Activated CD4-positive, alpha-beta T cell treated with anti-CD3 and anti-CD28 coated beads, Interleukin-2, amount 50 U/mL, for 16 hours (primary cell): ENCODE results near the gene OTUD5.

Experiments used
- DNase-seq: peaks from one replicate; pipeline ENCODE4 v3.0.0-alpha.2; 2020

OTUD5 gene

GRCh38 chrX:48937054-48937907 is 20.1 kb downstream of the OTUD5 start:
- DNase-seq = peak; percentile 95

- peak; percentile 21 for DNase-seq
Observed at GRCh38 chrX:48936429-48937053, 20.9 kb downstream of the OTUD5 start.

GRCh38 chrX:48935301-48935670 is 22.1 kb downstream of the OTUD5 start:
- no peak for DNase-seq

GRCh38 chrX:48934581-48935300 is 22.7 kb downstream of the OTUD5 start:
- DNase-seq = peak; percentile 37

GRCh38 chrX:48933757-48934156 is 23.6 kb downstream of the OTUD5 start:
- DNase-seq = peak; percentile 46

- DNase-seq = no peak
Observed at GRCh38 chrX:48927736-48928382, 29.5 kb downstream of the OTUD5 start.

- DNase-seq = no peak
Observed at GRCh38 chrX:48927123-48927522, 30.3 kb downstream of the OTUD5 start.

- no peak for DNase-seq
Observed at GRCh38 chrX:48924270-48924669, 33.1 kb downstream of the OTUD5 start.

GRCh38 chrX:48923771-48924170 is 33.6 kb downstream of the OTUD5 start:
- DNase-seq = no peak

GRCh38 chrX:48920718-48921104 is 36.7 kb downstream of the OTUD5 start:
- no peak for DNase-seq

GRCh38 chrX:48919947-48920717 is 37.3 kb downstream of the OTUD5 start:
- peak; percentile 57 for DNase-seq

GRCh38 chrX:48919360-48919841 is 38.0 kb downstream of the OTUD5 start:
- DNase-seq = peak; percentile 41

- peak; percentile 95 for DNase-seq
Observed at GRCh38 chrX:48918643-48919340, 38.6 kb downstream of the OTUD5 start, which contains the start of gene PIM2. Gene PIM2 (minus strand): TSS chrX:48919024. CDS start chrX:48918834, 190 bp downstream.

- DNase-seq = no peak
Observed at GRCh38 chrX:48918301-48918642, 39.1 kb downstream of the OTUD5 start.

GRCh38 chrX:48917139-48918001 is 40.0 kb downstream of the OTUD5 start:
- peak; percentile 93 for DNase-seq

- DNase-seq = no peak
Observed at GRCh38 chrX:48914593-48915493, 42.6 kb downstream of the OTUD5 start.

- no peak for DNase-seq
Observed at GRCh38 chrX:48913605-48914366, 43.6 kb downstream of the OTUD5 start.

- peak; percentile 87 for DNase-seq
Observed at GRCh38 chrX:48911412-48912182, 45.8 kb downstream of the OTUD5 start, which contains the start of gene SLC35A2. Gene SLC35A2 (minus strand): TSS chrX:48911646. CDS start chrX:48911636, 10 bp downstream.
